B cell (primary cell): Measurements from ENCODE around the gene CYP27C1.

Experiments used
- EZH2 ChIP-seq: IDR thresholded peaks from 2 replicates; pipeline ENCODE4 v1.6.1; 2012; ENCODE audit warnings: borderline replicate concordance, low read depth, mild to moderate bottlenecking, moderate library complexity, low read length; ENCODE audit not compliant: insufficient read depth, poor library complexity, severe bottlenecking
- TF ChIP-seq, protein P1 (sequence below): fragments of 200-600 bp; IDR thresholded peaks from one replicate; pipeline ENCODE4 v1.8.0; 2022; ENCODE audit warnings: antibody characterized with exemption, mild to moderate bottlenecking

DNA sequence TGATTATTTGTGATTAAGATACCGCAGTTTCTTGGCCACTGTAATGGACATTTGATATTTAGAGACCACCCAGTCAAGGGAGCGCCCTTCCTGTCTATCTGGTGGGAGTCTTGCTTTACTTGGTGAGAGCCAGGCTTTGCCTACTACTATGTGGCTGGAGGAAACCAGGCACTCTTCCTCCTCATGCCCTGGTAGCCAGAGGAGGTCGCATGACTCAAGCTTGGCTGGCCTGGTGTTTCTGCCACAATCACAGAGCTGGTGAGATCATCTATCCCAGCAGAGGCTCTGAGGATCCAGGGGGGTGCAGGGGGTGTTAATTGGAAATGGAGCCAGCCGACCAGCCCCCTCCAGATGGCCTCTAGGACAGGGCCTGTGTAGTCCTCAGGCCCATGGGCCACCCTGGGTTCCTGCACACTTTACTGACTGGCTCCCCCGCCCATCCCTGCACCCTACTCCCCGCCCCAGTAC, 66.4 kb downstream of the CYP27C1 start:
- TF ChIP-seq, protein P1, sequence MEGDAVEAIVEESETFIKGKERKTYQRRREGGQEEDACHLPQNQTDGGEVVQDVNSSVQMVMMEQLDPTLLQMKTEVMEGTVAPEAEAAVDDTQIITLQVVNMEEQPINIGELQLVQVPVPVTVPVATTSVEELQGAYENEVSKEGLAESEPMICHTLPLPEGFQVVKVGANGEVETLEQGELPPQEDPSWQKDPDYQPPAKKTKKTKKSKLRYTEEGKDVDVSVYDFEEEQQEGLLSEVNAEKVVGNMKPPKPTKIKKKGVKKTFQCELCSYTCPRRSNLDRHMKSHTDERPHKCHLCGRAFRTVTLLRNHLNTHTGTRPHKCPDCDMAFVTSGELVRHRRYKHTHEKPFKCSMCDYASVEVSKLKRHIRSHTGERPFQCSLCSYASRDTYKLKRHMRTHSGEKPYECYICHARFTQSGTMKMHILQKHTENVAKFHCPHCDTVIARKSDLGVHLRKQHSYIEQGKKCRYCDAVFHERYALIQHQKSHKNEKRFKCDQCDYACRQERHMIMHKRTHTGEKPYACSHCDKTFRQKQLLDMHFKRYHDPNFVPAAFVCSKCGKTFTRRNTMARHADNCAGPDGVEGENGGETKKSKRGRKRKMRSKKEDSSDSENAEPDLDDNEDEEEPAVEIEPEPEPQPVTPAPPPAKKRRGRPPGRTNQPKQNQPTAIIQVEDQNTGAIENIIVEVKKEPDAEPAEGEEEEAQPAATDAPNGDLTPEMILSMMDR = no peak
- TF ChIP-seq EZH2 = no peak
